PC-9 (cell line): Measurements from ENCODE around the gene SLPI. TPM values are rescaled to one million over a fixed set of nuclear protein-coding genes. Genes with fewer than 3 reads are reported as not detected.

Experiments used
- BruUV-seq: library from RNA; stranded (reverse); fragments of 400-500 nt; replicated peaks from 2 replicates; lab custom pipeline; 2021; lab: Mats Ljungman, UMichigan
- CTCF ChIA-PET: fragments of 300-600 bp; sonication (Branson Sonifier 250); formaldehyde crosslinking; loops from one replicate; lab custom pipeline; 2022; ENCODE audit warnings: antibody characterized with exemption; lab: Charles Lee
- POLR2A ChIA-PET: fragments of 300-600 bp; sonication (Branson Sonifier 250); formaldehyde crosslinking; loops from one replicate; lab custom pipeline; 2022; ENCODE audit warnings: antibody characterized with exemption; ENCODE audit not compliant: unreplicated experiment; lab: Charles Lee
- DNase-seq, 2 experiments: peaks; one replicate each; pipeline versions ENCODE4 v3.0.0 to v3.0.0-alpha.2; 2015 to 2022; ENCODE audit warnings: mixed read lengths in 1 of 2
- H2AFZ ChIP-seq: fragments of 200-600 bp; sonication (generic); 2 replicates; pipeline ENCODE4 v1.8.1; 2017; ENCODE audit warnings: antibody characterized with exemption
- H3F3A ChIP-seq: fragments of 200-600 bp; sonication (generic); 2 replicates; pipeline ENCODE4 v1.8.1; 2017; ENCODE audit warnings: antibody characterized with exemption, mild to moderate bottlenecking, low read depth; ENCODE audit not compliant: insufficient read depth
- H3K27ac ChIP-seq: fragments of 200-600 bp; sonication (generic); 2 replicates; pipeline ENCODE4 v1.6.1; 2016; ENCODE audit warnings: mixed run types
- H3K27me3 ChIP-seq: fragments of 200-600 bp; sonication (generic); 2 replicates; pipeline ENCODE4 v1.6.1; 2016; ENCODE audit warnings: low read depth, mixed run types; ENCODE audit not compliant: insufficient read depth
- H3K36me3 ChIP-seq: fragments of 200-600 bp; sonication (generic); 2 replicates; pipeline ENCODE4 v1.6.1; 2016; ENCODE audit warnings: low read depth, mixed run types
- H3K4me1 ChIP-seq: fragments of 200-600 bp; sonication (generic); replicated peaks from 2 replicates; pipeline ENCODE4 v1.6.1; 2016; ENCODE audit warnings: mixed run types; ENCODE audit not compliant: insufficient read depth
- H3K4me2 ChIP-seq: fragments of 200-600 bp; sonication (generic); 2 replicates; pipeline ENCODE4 v1.6.1; 2017; ENCODE audit warnings: mixed run types
- H3K4me3 ChIP-seq: fragments of 200-600 bp; sonication (generic); 2 replicates; pipeline ENCODE4 v1.6.1; 2016; ENCODE audit warnings: mixed run types
- H3K79me2 ChIP-seq: fragments of 200-600 bp; sonication (generic); 2 replicates; pipeline ENCODE4 v1.6.1; 2017; ENCODE audit warnings: low read depth, mixed run types
- H3K9me2 ChIP-seq: fragments of 200-600 bp; sonication (generic); 2 replicates; pipeline ENCODE4 v1.8.1; 2017; ENCODE audit warnings: mild to moderate bottlenecking; ENCODE audit not compliant: insufficient read depth
- H3K9me3 ChIP-seq: fragments of 200-600 bp; sonication (generic); 2 replicates; pipeline ENCODE4 v1.8.1; 2016; ENCODE audit warnings: low read depth; ENCODE audit not compliant: insufficient read depth
- H4K20me1 ChIP-seq: fragments of 200-600 bp; sonication (generic); 2 replicates; pipeline ENCODE4 v1.8.1; 2017; ENCODE audit not compliant: insufficient read depth
- EZH2 ChIP-seq: fragments of 200-600 bp; sonication (generic); IDR thresholded peaks from 2 replicates; pipeline ENCODE4 v1.8.0; 2017; ENCODE audit warnings: antibody characterized with exemption, low read depth
- intact Hi-C: fragments of 100-400 bp; cut with micrococcal nuclease; formaldehyde crosslinking; loops from one replicate; pipeline ENCODE4 v1.10.0; 2022; ENCODE audit not compliant: unreplicated experiment
- total RNA-seq: library from RNA; stranded (reverse); gene quantifications from 2 replicates; pipeline ENCODE4 v1.2.3, GENCODE V29; 2021
- TF ChIP-seq, protein P1 (sequence below): fragments of 200-600 bp; sonication (generic); conservative IDR thresholded peaks from 2 replicates; pipeline ENCODE4 v1.6.1; 2017; ENCODE audit warnings: mixed run types, antibody characterized with exemption, mild to moderate bottlenecking, moderate library complexity

Gene SLPI
- total RNA-seq, 1 experiment from 2014 or later = 55.1 TPM

DNA sequence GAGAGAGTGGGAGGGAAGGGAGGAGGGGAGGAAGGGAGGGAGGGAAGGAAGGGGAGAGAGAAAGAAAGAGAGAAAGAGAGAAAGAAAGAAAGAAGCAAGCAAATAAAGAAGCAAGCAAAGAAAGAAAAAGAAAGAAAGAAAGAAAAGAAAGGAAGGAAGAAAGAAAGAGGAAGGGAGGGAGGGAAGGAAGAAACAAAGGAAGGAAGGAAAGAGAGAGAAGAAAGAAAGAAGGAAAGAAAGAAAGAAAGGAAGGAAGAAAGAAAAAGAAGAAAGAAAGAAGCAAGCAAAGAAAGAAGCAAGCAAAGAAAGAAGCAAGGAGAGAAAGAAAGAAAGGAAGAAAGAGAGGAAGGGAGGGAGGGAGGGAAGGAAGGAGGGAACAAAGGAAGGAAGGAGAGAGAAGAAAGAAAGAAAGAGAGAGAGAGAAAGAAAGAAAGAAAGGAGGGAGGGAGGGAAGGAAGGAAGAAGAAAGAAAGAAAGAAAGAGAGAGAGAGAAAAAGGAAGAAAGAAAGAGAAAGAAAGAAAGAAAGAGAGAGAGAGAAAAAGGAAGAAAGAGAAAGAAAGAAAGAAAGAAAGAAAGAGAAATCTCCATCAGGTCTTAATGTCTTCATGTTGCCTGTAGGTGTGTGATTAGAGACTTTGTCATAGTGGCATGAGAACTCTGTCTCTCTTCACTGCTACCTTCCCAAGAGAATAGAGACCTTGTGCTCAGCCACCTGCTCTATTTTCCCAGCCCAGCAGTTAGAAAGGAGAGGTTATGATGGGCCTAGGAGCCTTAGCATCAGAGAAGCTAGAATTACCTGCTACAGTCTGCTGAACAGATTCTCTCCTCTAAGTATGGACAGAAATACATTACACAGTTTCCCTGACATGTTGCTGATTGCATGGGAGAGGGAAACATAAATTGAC is 42.5 kb downstream of the SLPI start:
- H3K4me3 ChIP-seq = no peak overlapping the region
- H3K9me3 ChIP-seq = no peaks in the 10 kb centered on the region
- no peaks in the 10 kb centered on the region for H4K20me1 ChIP-seq
- H3K4me2 ChIP-seq = no peak overlapping the region
- H3K36me3 ChIP-seq = no peaks in the 10 kb centered on the region
- H3K27me3 ChIP-seq = no peaks in the 10 kb centered on the region
- H2AFZ ChIP-seq = no peak overlapping the region
- no peaks in the 10 kb centered on the region; the same call in 1 of the 2 replicates for H3F3A ChIP-seq
- no peak for DNase-seq
- H3K79me2 ChIP-seq = no peaks in the 10 kb centered on the region
- TF ChIP-seq, protein P1, sequence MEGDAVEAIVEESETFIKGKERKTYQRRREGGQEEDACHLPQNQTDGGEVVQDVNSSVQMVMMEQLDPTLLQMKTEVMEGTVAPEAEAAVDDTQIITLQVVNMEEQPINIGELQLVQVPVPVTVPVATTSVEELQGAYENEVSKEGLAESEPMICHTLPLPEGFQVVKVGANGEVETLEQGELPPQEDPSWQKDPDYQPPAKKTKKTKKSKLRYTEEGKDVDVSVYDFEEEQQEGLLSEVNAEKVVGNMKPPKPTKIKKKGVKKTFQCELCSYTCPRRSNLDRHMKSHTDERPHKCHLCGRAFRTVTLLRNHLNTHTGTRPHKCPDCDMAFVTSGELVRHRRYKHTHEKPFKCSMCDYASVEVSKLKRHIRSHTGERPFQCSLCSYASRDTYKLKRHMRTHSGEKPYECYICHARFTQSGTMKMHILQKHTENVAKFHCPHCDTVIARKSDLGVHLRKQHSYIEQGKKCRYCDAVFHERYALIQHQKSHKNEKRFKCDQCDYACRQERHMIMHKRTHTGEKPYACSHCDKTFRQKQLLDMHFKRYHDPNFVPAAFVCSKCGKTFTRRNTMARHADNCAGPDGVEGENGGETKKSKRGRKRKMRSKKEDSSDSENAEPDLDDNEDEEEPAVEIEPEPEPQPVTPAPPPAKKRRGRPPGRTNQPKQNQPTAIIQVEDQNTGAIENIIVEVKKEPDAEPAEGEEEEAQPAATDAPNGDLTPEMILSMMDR = no peak
- no peak for TF ChIP-seq EZH2
- no TSS peak for BruUV-seq
- H3K9me2 ChIP-seq = no peaks in the 10 kb centered on the region
- intact Hi-C loops = no loop called here
- H3K27ac ChIP-seq = no peak overlapping the region
- peaks cover 3% of the 10 kb centered on the region for H3K4me1 ChIP-seq
- ChIA-PET POLR2A (no interaction called here), CTCF (no interaction called here)

DNA sequence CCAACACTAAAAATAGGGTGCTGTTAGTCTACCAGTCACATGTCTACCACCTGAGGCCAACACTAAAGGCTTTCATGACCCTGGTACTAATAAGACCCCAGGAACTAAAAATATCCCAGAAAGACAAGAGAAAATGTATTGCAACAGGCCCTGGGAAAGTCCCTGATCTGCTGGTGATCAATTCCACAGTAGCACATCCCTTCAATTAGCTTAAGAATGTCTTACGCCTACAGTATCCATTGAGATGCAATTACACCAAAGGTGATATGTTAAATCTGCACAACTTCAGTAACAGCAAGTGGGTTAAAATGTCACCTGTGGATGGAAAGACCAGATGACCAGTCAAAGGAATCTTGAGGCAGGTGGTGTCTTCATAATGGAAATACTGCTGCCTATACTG is 44.4 kb downstream of the SLPI start:
- H2AFZ ChIP-seq = no peak overlapping the region
- intact Hi-C loops = no loop called here
- peaks cover 15% of the 10 kb centered on the region for H3K4me1 ChIP-seq
- no peak for DNase-seq
- H3F3A ChIP-seq = no peaks in the 10 kb centered on the region; the same call in 1 of the 2 replicates
- no TSS peak for BruUV-seq
- no peak overlapping the region for H3K27ac ChIP-seq
- TF ChIP-seq, protein P1 = no peak
- TF ChIP-seq EZH2 = no peak
- no peaks in the 10 kb centered on the region for H4K20me1 ChIP-seq
- no peak overlapping the region for H3K4me2 ChIP-seq
- no peaks in the 10 kb centered on the region for H3K79me2 ChIP-seq
- H3K9me3 ChIP-seq = no peaks in the 10 kb centered on the region
- no peak overlapping the region for H3K4me3 ChIP-seq
- ChIA-PET CTCF (no interaction called here), POLR2A (no interaction called here)
- H3K27me3 ChIP-seq = no peaks in the 10 kb centered on the region
- no peaks in the 10 kb centered on the region for H3K36me3 ChIP-seq
- H3K9me2 ChIP-seq = no peaks in the 10 kb centered on the region

DNA sequence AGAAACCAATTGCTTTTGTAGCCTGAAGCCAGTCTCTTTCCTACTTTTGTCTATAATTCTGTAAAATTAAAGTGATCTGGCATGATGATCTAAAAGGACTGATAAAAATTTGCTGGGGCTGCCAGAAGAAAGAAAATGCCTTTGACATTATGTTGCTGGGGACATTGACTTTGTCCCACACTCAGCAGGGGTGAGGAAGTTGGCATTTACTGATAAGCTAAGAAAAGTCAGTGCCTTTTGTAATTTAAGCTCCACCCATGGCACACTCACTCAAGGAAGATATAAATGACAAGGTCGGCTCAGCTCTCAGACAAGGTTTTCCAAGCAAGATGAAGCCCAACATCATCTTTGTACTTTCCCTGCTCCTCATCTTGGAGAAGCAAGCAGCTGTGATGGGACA is 47.6 kb downstream of the SLPI start, which contains the start of gene SEMG1:
Gene SEMG1 (plus strand): TSS at position 309 of the 400 bp plus-strand sequence. CDS start 21 bp downstream, at position 330.
- no TSS peak for BruUV-seq
- ChIA-PET POLR2A (no interaction called here), CTCF (no interaction called here)
- intact Hi-C loops = no loop called here
- H3K27me3 ChIP-seq = no peaks in the 10 kb centered on the region
- no peaks in the 10 kb centered on the region; the same call in 1 of the 2 replicates for H3K9me3 ChIP-seq
- peak in 1 of 2 experiments; percentile 43 for DNase-seq
- no peaks in the 10 kb centered on the region; the same call in 1 of the 2 replicates for H3F3A ChIP-seq
- TF ChIP-seq, protein P1 = no peak
- no peak for TF ChIP-seq EZH2
- H3K4me2 ChIP-seq = no peak within 1 kb of the TSS
- H3K9me2 ChIP-seq = no peaks in the 10 kb centered on the region
- no peaks in the 10 kb centered on the region; the same call in 1 of the 2 replicates for H4K20me1 ChIP-seq
- H3K27ac ChIP-seq = no peak within 1 kb of the TSS
- H3K4me3 ChIP-seq = no peak within 1 kb of the TSS
- H3K4me1 ChIP-seq = peaks cover 15% of the 10 kb centered on the region
- H3K36me3 ChIP-seq = no peaks in the 10 kb centered on the region
- H3K79me2 ChIP-seq = no peaks in the 10 kb centered on the region
- H2AFZ ChIP-seq = no peak within 1 kb of the TSS

Other genes starting within 250 kb of the SLPI start
- 0.15 TPM in 1 of 2 replicates, not detected in the other for gene KCNS1, start 153.4 kb downstream of the SLPI start, total RNA-seq
- not detected in 2 replicates for gene WFDC5, start 139.4 kb downstream of the SLPI start, total RNA-seq
- gene WFDC12, start 130.1 kb downstream of the SLPI start, total RNA-seq = not detected in 2 replicates
- 4.6 and 6.6 TPM in 2 replicates for gene PI3, start 79.7 kb downstream of the SLPI start, total RNA-seq
- gene SEMG1, start 47.5 kb downstream of the SLPI start, total RNA-seq = not detected in 2 replicates
- not detected in 2 replicates for gene SEMG2, start 33.2 kb downstream of the SLPI start, total RNA-seq
- not detected in 2 replicates for gene RBPJL, start 52.3 kb upstream of the SLPI start, total RNA-seq
- 0.33 and 0.60 TPM in 2 replicates for gene MATN4, start 53.7 kb upstream of the SLPI start, total RNA-seq
- 114 and 117 TPM in 2 replicates for gene SDC4, start 93.9 kb upstream of the SLPI start, total RNA-seq
- gene SYS1, start 108.6 kb upstream of the SLPI start, total RNA-seq = 35.1 and 38.8 TPM in 2 replicates
- 0.23 TPM in 1 of 2 replicates, not detected in the other for gene TP53TG5, start 123.8 kb upstream of the SLPI start, total RNA-seq
- gene DBNDD2, start 153.7 kb upstream of the SLPI start, total RNA-seq = 69.0 and 77.1 TPM in 2 replicates
- gene PIGT, start 161.6 kb upstream of the SLPI start, total RNA-seq = 101 and 121 TPM in 2 replicates
- 159 and 185 TPM in 2 replicates for gene WFDC2, start 215.2 kb upstream of the SLPI start, total RNA-seq